SK-N-SH (cell line): ENCODE data around the gene CEP162. TPM values are rescaled to one million over a fixed set of nuclear protein-coding genes. Genes with fewer than 3 reads are reported as not detected.

Experiments
- CTCF ChIA-PET: fragments of 300-600, 350-600 bp; formaldehyde crosslinking; extraction: SDS; loops from one replicate; lab custom pipeline; 2021; lab: Yijun Ruan, JAX
- POLR2A ChIA-PET: fragments of 350-600 bp; sonication (Branson Sonifier 250); formaldehyde crosslinking; extraction: SDS; loops from one replicate; lab custom pipeline; 2020; ENCODE audit warnings: antibody characterized with exemption, inconsistent platforms; lab: Yijun Ruan, JAX
- DNase-seq: peaks from one replicate; pipeline ENCODE4 v3.0.0; 2012
- H2AFZ ChIP-seq: fragments of 200-600 bp; sonication (generic); 2 replicates; pipeline ENCODE4 v1.8.1; 2016; ENCODE audit warnings: antibody characterized with exemption, mild to moderate bottlenecking, low read depth
- H3F3A ChIP-seq: fragments of 200-600 bp; sonication (generic); replicated peaks from 2 replicates; pipeline ENCODE3; 2016; ENCODE audit warnings: antibody characterized with exemption, mild to moderate bottlenecking; ENCODE audit not compliant: insufficient read depth
- H3K27ac ChIP-seq, 2 experiments: fragments of 200-500 bp in 1 of 2; fragments of 200-600 bp in 1 of 2; sonication (Bioruptor generic) in 1 of 2; sonication (generic), shearing (Covaris generic) in 1 of 2; 2 replicates each; pipeline versions ENCODE4 v1.5.1 to v1.6.1; 2014 to 2016; ENCODE audit warnings: low read depth in 2 of 2, inconsistent platforms in 1 of 2, low read length in 1 of 2, mild to moderate bottlenecking in 1 of 2, mixed read lengths in 1 of 2
- H3K27me3 ChIP-seq: fragments of 200-600 bp; sonication (generic), shearing (Covaris generic); 2 replicates; pipeline ENCODE4 v1.6.1; 2016; ENCODE audit warnings: mixed run types; ENCODE audit not compliant: insufficient read depth
- H3K36me3 ChIP-seq, 2 experiments: fragments of 200-500 bp in 1 of 2; fragments of 200-600 bp in 1 of 2; sonication (Bioruptor generic) in 1 of 2; sonication (generic) in 1 of 2; replicated peaks in 1 of 2; 2 replicates each; pipeline versions ENCODE3 to v1.5.1; 2014 to 2016; ENCODE audit warnings: low read length in 1 of 2, mild to moderate bottlenecking in 1 of 2; ENCODE audit not compliant: insufficient read depth in 2 of 2, control insufficient read depth in 1 of 2
- H3K4me1 ChIP-seq, 2 experiments: fragments of 200-500 bp in 1 of 2; fragments of 200-600 bp in 1 of 2; sonication (Bioruptor generic) in 1 of 2; sonication (generic), shearing (Covaris generic) in 1 of 2; 2 replicates each; pipeline versions ENCODE4 v1.5.1 to v1.6.1; 2014 to 2016; ENCODE audit warnings: low read depth in 1 of 2, low read length in 1 of 2, mixed run types in 1 of 2; ENCODE audit not compliant: insufficient read depth in 2 of 2, control insufficient read depth in 1 of 2
- H3K4me2 ChIP-seq: fragments of 200-600 bp; sonication (generic), shearing (Covaris generic); 2 replicates; pipeline ENCODE4 v1.6.1; 2017; ENCODE audit warnings: mixed run types
- H3K4me3 ChIP-seq, 2 experiments: fragments of 200-500 bp in 1 of 2; fragments of 200-600 bp in 1 of 2; sonication (Bioruptor generic) in 1 of 2; sonication (generic), shearing (Covaris generic) in 1 of 2; 2 replicates each; pipeline versions ENCODE4 v1.5.1 to v1.8.1; 2014 to 2016; ENCODE audit warnings: low read depth in 2 of 2, inconsistent platforms in 1 of 2, low read length in 1 of 2, mild to moderate bottlenecking in 1 of 2, mixed read lengths in 1 of 2, moderate library complexity in 1 of 2
- H3K79me2 ChIP-seq: fragments of 200-600 bp; sonication (generic); 2 replicates; pipeline ENCODE4 v1.8.1; 2017; ENCODE audit warnings: mild to moderate bottlenecking; ENCODE audit not compliant: insufficient read depth
- H3K9ac ChIP-seq: fragments of 200-600 bp; sonication (generic); 2 replicates; pipeline ENCODE4 v1.6.1; 2017; ENCODE audit warnings: mixed run types
- H3K9me2 ChIP-seq: fragments of 200-600 bp; sonication (generic); 2 replicates; pipeline ENCODE4 v1.6.1; 2017; ENCODE audit warnings: mixed run types
- H3K9me3 ChIP-seq: fragments of 200-600 bp; sonication (generic); 2 replicates; pipeline ENCODE4 v1.6.1; 2017; ENCODE audit warnings: mixed run types, mild to moderate bottlenecking, moderate library complexity
- H4K20me1 ChIP-seq: fragments of 200-600 bp; sonication (generic); 2 replicates; pipeline ENCODE4 v1.6.1; 2017; ENCODE audit warnings: mild to moderate bottlenecking, mixed run types; ENCODE audit not compliant: insufficient read depth
- CHD2 ChIP-seq: fragments of 150-350 bp; IDR thresholded peaks from 2 replicates; pipeline ENCODE4 v1.6.1; 2018; ENCODE audit warnings: low read length; ENCODE audit not compliant: partially characterized antibody
- CTCF ChIP-seq: fragments of 200-600 bp; sonication (generic); IDR thresholded peaks from 2 replicates; pipeline ENCODE4 v1.6.1; 2017; ENCODE audit warnings: antibody characterized with exemption, mild to moderate bottlenecking, moderate library complexity
- FOXJ3 ChIP-seq: sonication (generic); formaldehyde crosslinking; IDR thresholded peaks from 2 replicates; pipeline ENCODE4 v1.5.1; 2020; ENCODE audit warnings: mild to moderate bottlenecking, missing genetic modification reagents
- GATA2 ChIP-seq: sonication (generic); formaldehyde crosslinking; IDR thresholded peaks from 2 replicates; pipeline ENCODE4 v1.5.0; 2020; ENCODE audit warnings: mild to moderate bottlenecking, missing genetic modification reagents
- MEF2A ChIP-seq: IDR thresholded peaks from 2 replicates; pipeline ENCODE4 v1.4.0; 2012; ENCODE audit warnings: low read depth, borderline replicate concordance
- MXI1 ChIP-seq: IDR thresholded peaks from 2 replicates; pipeline ENCODE4 v1.6.1; 2012; ENCODE audit warnings: mild to moderate bottlenecking, low read depth, low read length, improper control_type of control experiment
- NFIC ChIP-seq: IDR thresholded peaks from 2 replicates; pipeline ENCODE4 v1.4.0; 2012; ENCODE audit warnings: borderline replicate concordance
- POLR2AphosphoS5 ChIP-seq: IDR thresholded peaks from 2 replicates; pipeline ENCODE4 v1.6.1; 2012; ENCODE audit warnings: low read depth, low read length
- RCOR1 ChIP-seq: fragments of 150-350 bp; IDR thresholded peaks from 2 replicates; pipeline ENCODE4 v1.6.1; 2017; ENCODE audit warnings: antibody characterized with exemption, low read length
- REST ChIP-seq: IDR thresholded peaks from 2 replicates; pipeline ENCODE4 v1.6.1; 2012; ENCODE audit warnings: mild to moderate bottlenecking, low read depth, low read length, moderate library complexity
- SMC3 ChIP-seq: IDR thresholded peaks from 2 replicates; pipeline ENCODE4 v1.6.1; 2012; ENCODE audit warnings: low read depth, low read length, improper control_type of control experiment
- YY1 ChIP-seq: IDR thresholded peaks from 2 replicates; pipeline ENCODE4 v1.4.0; 2012; ENCODE audit warnings: low read depth, mild to moderate bottlenecking
- WGBS: methylation state at CpG from one replicate; pipeline ENCODE4 v1.1.6; 2017; ENCODE audit warnings: low lambda C conversion rate; 5-methylcytosine and 5-hydroxymethylcytosine counted together
- polyA plus RNA-seq, 3 experiments: library from polyadenylated mRNA; depleted of rRNA; stranded (reverse); fragments of >200 nt; gene quantifications; 2 replicates each; pipeline ENCODE4 v1.2.3, GENCODE V29; 2012
- TF ChIP-seq, protein P1 (sequence below): fragments of 150-350 bp; IDR thresholded peaks from 2 replicates; pipeline ENCODE4 v1.6.1; 2016; ENCODE audit warnings: mild to moderate bottlenecking, low read depth, low read length
- TF ChIP-seq, protein P2 (sequence below): IDR thresholded peaks from 2 replicates; pipeline ENCODE4; 2012

The CEP162 gene
- polyA plus RNA-seq, 1 of the 3 experiments (the other 2 are of a cell fraction): 1.2 TPM

- no peak for TF ChIP-seq REST
- no peak for TF ChIP-seq RCOR1
- TF ChIP-seq POLR2AphosphoS5: no peak
- no peak for TF ChIP-seq CTCF
- TF ChIP-seq, all 33 proteins: peak for 0
Measured at GRCh38 chr6:84218091-84218490, 9.4 kb downstream of the CEP162 start (continued).

- Histone ChIP-seq H3K4me3 (no peak overlapping the region), H3K79me2 (no peaks in the 10 kb centered on the region), H4K20me1 (no peaks in the 10 kb centered on the region), H3K9me2 (no peaks in the 10 kb centered on the region; the same call in 1 of the 2 replicates), H3K4me1 (no peaks in the 10 kb centered on the region; a peak in 1 of 4 replicates), H3K27ac (no peak overlapping the region), H3K9me3 (no peaks in the 10 kb centered on the region), H3F3A (no peaks in the 10 kb centered on the region), H3K9ac (no peak overlapping the region), H2AFZ (no peak overlapping the region), H3K4me2 (no peak overlapping the region), H3K36me3 (peaks cover 8 to 49% of the 10 kb centered on the region in 2 experiments)
- CTCF ChIA-PET: interaction anchor here (1.2 to 4.3 kb wide), 4 partner anchors 8 to 329 kb away, joined by 4 to 16 read pairs (median 8); partner anchors contain the start of gene CEP162
- POLR2A ChIA-PET: no interaction called here
- no peak for DNase-seq
- 93% methylated on average over 1 of the region's 1 CpG for WGBS
- TF ChIP-seq NFIC: no peak
- TF ChIP-seq, all 33 proteins: peak for 0
- H3K27me3 ChIP-seq: no peaks in the 10 kb centered on the region
Measured at GRCh38 chr6:84213217-84213616, 14.2 kb downstream of the CEP162 start.

- ChIA-PET POLR2A (no interaction called here), CTCF (no interaction called here)
- H3K4me1 ChIP-seq: no peaks in the 10 kb centered on the region
- H3K4me2 ChIP-seq: no peak overlapping the region
- H3K36me3 ChIP-seq: peaks cover 16 to 29% of the 10 kb centered on the region in 2 experiments
- no peaks in the 10 kb centered on the region for H3K9me2 ChIP-seq
- H3K4me3 ChIP-seq: no peak overlapping the region
- no peaks in the 10 kb centered on the region for H4K20me1 ChIP-seq
- no peaks in the 10 kb centered on the region for H3K79me2 ChIP-seq
- no peak overlapping the region for H3K27ac ChIP-seq
- no peaks in the 10 kb centered on the region for H3K9me3 ChIP-seq
- TF ChIP-seq RCOR1: no peak
- no peak for TF ChIP-seq CTCF
- TF ChIP-seq, protein P1, sequence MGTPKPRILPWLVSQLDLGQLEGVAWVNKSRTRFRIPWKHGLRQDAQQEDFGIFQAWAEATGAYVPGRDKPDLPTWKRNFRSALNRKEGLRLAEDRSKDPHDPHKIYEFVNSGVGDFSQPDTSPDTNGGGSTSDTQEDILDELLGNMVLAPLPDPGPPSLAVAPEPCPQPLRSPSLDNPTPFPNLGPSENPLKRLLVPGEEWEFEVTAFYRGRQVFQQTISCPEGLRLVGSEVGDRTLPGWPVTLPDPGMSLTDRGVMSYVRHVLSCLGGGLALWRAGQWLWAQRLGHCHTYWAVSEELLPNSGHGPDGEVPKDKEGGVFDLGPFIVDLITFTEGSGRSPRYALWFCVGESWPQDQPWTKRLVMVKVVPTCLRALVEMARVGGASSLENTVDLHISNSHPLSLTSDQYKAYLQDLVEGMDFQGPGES: no peak
- TF ChIP-seq SMC3: no peak
- TF ChIP-seq MXI1: no peak
- TF ChIP-seq, protein P2, sequence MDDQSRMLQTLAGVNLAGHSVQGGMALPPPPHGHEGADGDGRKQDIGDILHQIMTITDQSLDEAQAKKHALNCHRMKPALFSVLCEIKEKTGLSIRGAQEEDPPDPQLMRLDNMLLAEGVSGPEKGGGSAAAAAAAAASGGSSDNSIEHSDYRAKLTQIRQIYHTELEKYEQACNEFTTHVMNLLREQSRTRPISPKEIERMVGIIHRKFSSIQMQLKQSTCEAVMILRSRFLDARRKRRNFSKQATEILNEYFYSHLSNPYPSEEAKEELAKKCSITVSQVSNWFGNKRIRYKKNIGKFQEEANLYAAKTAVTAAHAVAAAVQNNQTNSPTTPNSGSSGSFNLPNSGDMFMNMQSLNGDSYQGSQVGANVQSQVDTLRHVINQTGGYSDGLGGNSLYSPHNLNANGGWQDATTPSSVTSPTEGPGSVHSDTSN: no peak
- no peak for TF ChIP-seq YY1
- no peak for TF ChIP-seq NFIC
- TF ChIP-seq GATA2: no peak
- TF ChIP-seq FOXJ3 (CRISPR knock-in tag): no peak
- no peak for TF ChIP-seq MEF2A
- TF ChIP-seq CHD2: no peak
- H3F3A ChIP-seq: no peaks in the 10 kb centered on the region
- no peak overlapping the region for H2AFZ ChIP-seq
- 88% methylated on average over 3 of the region's 3 CpGs for WGBS
- no peaks in the 10 kb centered on the region for H3K27me3 ChIP-seq
- H3K9ac ChIP-seq: no peak overlapping the region
- DNase-seq: no peak
Measured at GRCh38 chr6:84204011-84204410, 23.4 kb downstream of the CEP162 start.
